Upper lobe of right lung (tissue), 1 donor: Measurements from ENCODE around the gene ODC1. TPM values are rescaled to one million over a fixed set of nuclear protein-coding genes. Genes with fewer than 3 reads are reported as not detected.

Experiments used
- ATAC-seq: fragments of 200-7000 bp; cut with Tn5 transposase; one replicate; pipeline ENCODE4 v1.9.1; 2020; ENCODE audit warnings: mild to moderate bottlenecking, moderate library complexity
- DNase-seq: peaks from one replicate; pipeline ENCODE4 v3.0.0-alpha.2; 2020
- H3K27ac ChIP-seq: fragments of 200-600 bp; one replicate; pipeline ENCODE4 v1.8.0; 2022
- H3K27me3 ChIP-seq: fragments of 200-600 bp; one replicate; pipeline ENCODE4 v1.8.0; 2022; ENCODE audit warnings: mild to moderate bottlenecking
- H3K36me3 ChIP-seq: fragments of 200-600 bp; one replicate; pipeline ENCODE4 v1.8.0; 2022
- H3K4me1 ChIP-seq: fragments of 200-600 bp; one replicate; pipeline ENCODE4 v1.8.0; 2022
- H3K4me3 ChIP-seq: fragments of 200-600 bp; one replicate; pipeline ENCODE4 v1.8.0; 2022; ENCODE audit warnings: mild to moderate bottlenecking
- H3K9me3 ChIP-seq: fragments of 200-600 bp; one replicate; pipeline ENCODE4 v1.8.0; 2022
- CTCF ChIP-seq: fragments of 200-600 bp; IDR thresholded peaks from one replicate; pipeline ENCODE4 v1.8.0; 2022; ENCODE audit warnings: antibody characterized with exemption
- intact Hi-C: fragments of 100-400 bp; cut with DNase I; formaldehyde crosslinking; loops from one replicate; pipeline ENCODE4 v1.11.0; 2022
- total RNA-seq: library from RNA; stranded (reverse); fragmentation: NEBNext Ultra II Directional; extraction: Animal tissue kit (Norgen Biotek cat#: 25700); gene quantifications from one replicate; pipeline ENCODE4 v1.2.1, GENCODE V29; 2021
- donor health status: DM: no; HTN: yes; CAD: no; lungs with severe emphysema.

Gene ODC1
- total RNA-seq, 1 donor from 2014 or later, result 50.9 TPM

- Histone ChIP-seq H3K36me3 (peaks cover 9% of the 10 kb centered on the region), H3K27ac (no peak overlapping the region), H3K4me3 (no peak overlapping the region), H3K27me3 (no peaks in the 10 kb centered on the region), H3K4me1 (peaks cover 44% of the 10 kb centered on the region), H3K9me3 (no peaks in the 10 kb centered on the region)
- ATAC-seq, result no peak
- DNase-seq, result no peak
- intact Hi-C loops, result no loop called here
- TF ChIP-seq CTCF, result no peak
Observed at GRCh38 chr2:10410001-10410822, 37.9 kb downstream of the ODC1 start.

- Histone ChIP-seq H3K36me3 (peaks cover 18% of the 10 kb centered on the region), H3K4me3 (no peak overlapping the region), H3K4me1 (peaks cover 57% of the 10 kb centered on the region), H3K9me3 (no peaks in the 10 kb centered on the region), H3K27ac (peak overlapping the region; percentile 82), H3K27me3 (no peaks in the 10 kb centered on the region)
- TF ChIP-seq CTCF, result peak; percentile 96
- ATAC-seq (peak; percentile 86), DNase-seq (peak; percentile 92)
- intact Hi-C loops, result loop anchor here (5.0 kb wide), 1 partner anchor 137 kb away; no protein-coding TSS in a partner anchor
Observed at GRCh38 chr2:10408649-10409579, 39.2 kb downstream of the ODC1 start.

- H3K36me3 ChIP-seq, result peaks cover 18% of the 10 kb centered on the region
- DNase-seq, result peak; percentile 85
- peaks cover 61% of the 10 kb centered on the region for H3K4me1 ChIP-seq
- H3K9me3 ChIP-seq, result no peaks in the 10 kb centered on the region
- intact Hi-C loops, result loop anchor here (5.0 kb wide), 1 partner anchor 136 kb away; no protein-coding TSS in a partner anchor
- no peak overlapping the region for H3K4me3 ChIP-seq
- no peaks in the 10 kb centered on the region for H3K27me3 ChIP-seq
- no peak for TF ChIP-seq CTCF
- peak; percentile 79 for ATAC-seq
- H3K27ac ChIP-seq, result peak overlapping the region; percentile 82
Observed at GRCh38 chr2:10407841-10408648, 40.1 kb downstream of the ODC1 start.

GRCh38 chr2:10407432-10407831, 40.7 kb downstream of the ODC1 start:
- no peak overlapping the region for H3K4me3 ChIP-seq

More at GRCh38 chr2:10407432-10407831, 40.7 kb downstream of the ODC1 start:
- peaks cover 18% of the 10 kb centered on the region for H3K36me3 ChIP-seq
- intact Hi-C loops, result loop anchor here (5.0 kb wide), 1 partner anchor 135 kb away; no protein-coding TSS in a partner anchor
- no peak for TF ChIP-seq CTCF
- H3K4me1 ChIP-seq, result peaks cover 64% of the 10 kb centered on the region
- no peaks in the 10 kb centered on the region for H3K27me3 ChIP-seq
- H3K27ac ChIP-seq, result peak overlapping the region; percentile 82
- no peak for ATAC-seq
- no peaks in the 10 kb centered on the region for H3K9me3 ChIP-seq
- no peak for DNase-seq
